NCI-H2107 treated with DMSO at 0.1 percent for 48 hours (cell line): ENCODE results near the gene IL15RA.

Source experiments
- DNase-seq: peaks from one replicate; lab custom pipeline; 2025; ENCODE audit not compliant: unreplicated experiment; lab: John Stamatoyannopoulos, UW

Gene IL15RA, protein sequence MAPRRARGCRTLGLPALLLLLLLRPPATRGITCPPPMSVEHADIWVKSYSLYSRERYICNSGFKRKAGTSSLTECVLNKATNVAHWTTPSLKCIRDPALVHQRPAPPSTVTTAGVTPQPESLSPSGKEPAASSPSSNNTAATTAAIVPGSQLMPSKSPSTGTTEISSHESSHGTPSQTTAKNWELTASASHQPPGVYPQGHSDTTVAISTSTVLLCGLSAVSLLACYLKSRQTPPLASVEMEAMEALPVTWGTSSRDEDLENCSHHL

GRCh38 chr10:5977471-5978229, at the start of gene IL15RA:
TSS of gene IL15RA (minus strand) at chr10:5977543. CDS start at chr10:5977492, 51 bp downstream.
- DNase-seq = no peak

- no peak for DNase-seq
These were observed 48.4 kb upstream of the IL15RA start for GRCh38 chr10:6025683-6026255.

DNA sequence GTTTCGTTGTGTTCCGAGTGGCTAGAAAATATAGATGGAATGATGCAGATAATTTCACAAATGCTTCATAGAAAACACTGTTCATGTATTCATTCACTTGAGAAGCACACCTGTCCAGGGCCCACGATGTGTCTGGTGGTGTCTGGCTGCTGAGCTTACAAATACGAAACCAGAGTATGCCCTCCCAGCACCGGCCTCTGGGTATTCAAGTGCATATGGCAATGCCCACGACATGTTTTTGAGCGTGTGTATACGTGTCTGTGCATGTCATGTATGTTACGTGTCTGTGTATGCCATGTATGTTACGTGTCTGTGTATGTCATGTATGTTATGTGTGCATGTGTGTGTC, 47.0 kb upstream of the IL15RA start:
- DNase-seq = no peak

DNA sequence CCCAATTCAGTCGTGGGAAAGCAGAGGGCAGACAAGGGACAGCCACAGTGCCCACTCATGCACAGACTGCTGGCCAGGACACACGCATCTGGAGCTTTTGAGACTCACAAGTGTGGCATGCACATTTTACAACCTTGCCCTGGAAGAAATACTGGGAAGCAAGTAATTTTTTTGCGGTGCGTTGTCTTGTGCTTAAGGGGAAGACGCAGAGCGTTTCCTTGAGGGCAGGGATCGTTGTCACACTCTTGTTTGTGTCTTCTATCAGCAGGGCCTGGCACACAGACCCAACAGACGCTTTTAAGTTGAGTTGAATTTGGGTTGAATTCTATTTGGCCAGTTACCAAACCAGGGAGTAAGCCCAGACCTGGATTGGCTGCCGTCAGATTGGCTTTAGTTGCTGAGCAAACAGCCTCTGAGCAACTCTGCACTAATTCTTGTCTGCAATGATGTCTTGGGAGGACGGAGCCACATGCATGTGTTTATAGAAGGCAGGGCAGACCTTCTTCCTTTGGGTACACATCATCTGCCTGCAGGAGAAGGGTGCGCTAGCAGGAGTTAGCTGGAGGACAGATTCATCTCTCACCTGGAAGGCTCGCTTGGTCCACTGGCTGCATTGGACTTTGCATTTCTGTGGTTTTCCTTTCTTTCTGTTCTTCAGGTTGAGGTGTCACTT, 46.5 kb upstream of the IL15RA start:
- no peak for DNase-seq

GRCh38 chr10:6022660-6023059, 45.3 kb upstream of the IL15RA start:
- no peak for DNase-seq

- DNase-seq = no peak
These were observed 43.5 kb upstream of the IL15RA start for GRCh38 chr10:6020826-6021225.

GRCh38 chr10:6019796-6020195, 42.5 kb upstream of the IL15RA start:
- no peak for DNase-seq

DNA sequence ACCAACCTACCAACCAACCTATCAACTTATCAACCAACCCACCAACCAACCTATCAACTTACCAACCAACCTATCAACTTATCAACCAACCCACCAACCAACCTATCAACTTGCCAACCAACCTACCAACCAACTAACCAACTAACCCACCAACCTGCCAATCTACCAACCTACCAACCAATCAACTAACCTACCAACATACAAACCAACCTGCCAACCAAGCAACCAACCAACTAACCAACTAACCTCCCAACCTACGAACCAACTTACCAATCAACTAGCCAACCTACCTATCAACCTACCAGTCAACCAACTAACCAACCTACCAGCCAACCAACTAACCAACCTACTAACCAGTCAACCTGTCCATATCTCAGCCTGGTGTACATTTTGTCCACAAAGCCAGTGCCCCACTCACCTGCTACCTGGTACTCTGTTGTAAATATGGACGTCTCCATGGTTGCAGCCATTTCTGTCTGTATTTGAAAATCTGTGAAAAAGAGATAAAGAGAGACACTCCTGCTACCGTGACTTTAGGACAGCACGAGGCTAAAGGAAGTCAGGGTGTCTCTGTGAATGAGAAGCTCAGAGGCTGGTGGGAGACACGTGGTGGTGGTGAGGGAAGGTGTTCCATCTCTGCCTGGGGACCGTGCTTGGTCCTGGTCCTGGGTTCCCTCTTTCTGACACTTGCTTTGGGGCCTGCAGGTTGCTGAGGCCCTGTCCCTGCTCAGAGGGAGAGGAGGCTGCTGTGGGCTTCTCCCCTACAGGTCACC, 41.9 kb upstream of the IL15RA start:
- DNase-seq = no peak

GRCh38 chr10:6018422-6018821, 41.1 kb upstream of the IL15RA start:
- DNase-seq = no peak

DNA sequence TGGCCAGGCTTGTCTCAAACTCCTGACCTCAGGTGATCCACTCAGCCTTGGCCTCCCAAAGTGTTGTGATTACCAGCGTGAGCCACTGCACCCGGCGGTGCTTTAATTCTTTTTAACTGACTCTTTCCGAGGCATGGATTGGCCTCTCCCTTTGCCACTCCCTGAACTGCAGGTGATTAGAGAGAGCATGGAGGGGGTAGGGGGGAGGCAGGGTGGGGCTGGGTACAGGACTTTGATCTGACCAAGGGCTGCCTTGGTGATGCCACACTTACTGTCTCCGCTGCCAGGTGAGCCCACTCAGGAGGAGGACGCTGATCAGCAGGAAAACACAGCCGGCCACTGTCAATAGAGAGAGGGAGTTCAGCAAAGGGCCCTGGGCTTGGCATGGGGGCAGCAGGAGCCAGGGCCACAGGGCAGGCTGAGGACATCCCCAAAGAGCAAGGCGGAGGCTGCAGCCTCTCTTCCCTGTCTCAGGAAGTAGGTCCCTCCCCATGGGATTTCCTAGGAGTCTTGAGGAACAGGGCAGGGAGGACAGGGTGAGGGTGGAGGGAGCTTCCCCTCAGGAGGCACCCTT, 40.5 kb upstream of the IL15RA start:
- DNase-seq = no peak

DNA sequence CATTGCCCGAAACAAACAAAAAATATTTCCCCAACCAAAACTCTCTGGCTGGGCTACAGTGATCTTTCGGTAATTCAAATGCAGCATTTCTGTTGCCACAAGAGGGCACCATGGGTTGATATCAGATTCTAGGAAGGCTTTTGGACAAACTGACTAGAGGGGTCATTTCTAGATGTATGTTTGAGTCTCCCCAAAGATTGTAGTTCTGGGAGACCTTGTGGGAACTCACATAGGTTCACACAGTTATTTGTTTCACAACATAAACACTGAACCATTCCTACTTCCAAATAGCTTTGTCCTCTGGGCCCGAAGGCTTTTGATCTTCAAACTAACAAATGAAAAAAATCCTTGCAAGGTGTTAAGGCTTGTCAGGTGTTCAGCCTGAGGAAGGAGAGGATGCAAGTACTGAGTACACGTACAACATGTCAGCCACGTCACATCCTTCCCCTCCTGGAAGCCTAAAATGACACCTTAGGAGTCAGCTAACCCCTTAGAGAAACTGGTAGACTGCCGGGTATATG, 37.0 kb upstream of the IL15RA start:
- no peak for DNase-seq

GRCh38 chr10:6013413-6014192, 36.3 kb upstream of the IL15RA start:
- no peak for DNase-seq

GRCh38 chr10:6012121-6012905, 35.0 kb upstream of the IL15RA start:
- DNase-seq = no peak

- no peak for DNase-seq
These were observed 34.2 kb upstream of the IL15RA start for GRCh38 chr10:6011558-6011957.

- no peak for DNase-seq
These were observed 33.2 kb upstream of the IL15RA start for GRCh38 chr10:6010569-6010968.

- no peak for DNase-seq
These were observed 32.6 kb upstream of the IL15RA start for GRCh38 chr10:6009961-6010360.

DNA sequence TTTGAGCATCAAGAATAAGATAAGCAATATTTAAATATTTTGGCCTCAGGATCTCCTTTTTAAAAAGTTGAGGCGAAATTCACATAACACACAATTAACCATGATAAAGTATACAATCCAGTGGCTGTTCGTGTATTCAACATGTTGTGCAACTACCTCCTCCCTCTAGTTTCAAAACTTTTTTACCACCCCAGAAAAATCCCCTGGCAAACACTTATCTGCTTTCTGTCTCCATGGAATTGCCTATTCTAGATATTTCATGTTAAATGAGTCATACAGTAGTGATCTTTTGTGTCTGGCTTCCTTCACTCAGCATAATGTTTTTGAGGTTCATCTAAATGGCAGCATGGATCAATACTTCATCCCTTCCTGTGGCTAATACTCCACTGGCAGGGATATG, 31.8 kb upstream of the IL15RA start:
- no peak for DNase-seq

GRCh38 chr10:6008497-6009142, 31.3 kb upstream of the IL15RA start:
- DNase-seq = no peak
